HCT116 (cell line): Measurements from ENCODE around the gene ADAMTS4. TPM values are rescaled to one million over a fixed set of nuclear protein-coding genes. Genes with fewer than 3 reads are reported as not detected.

ENCODE experiments used
- ATAC-seq: fragments of 200-7000 bp; cut with Tn5 transposase; 2 replicates; pipeline ENCODE4 v1.9.1; 2020; ENCODE audit warnings: mild to moderate bottlenecking, moderate library complexity
- BruUV-seq: library from RNA; stranded (reverse); fragments of 400-500 nt; replicated peaks from 2 replicates; lab custom pipeline; 2021; lab: Mats Ljungman, UMichigan
- CTCF ChIA-PET: fragments of 300-600 bp; sonication (Branson Sonifier 250); formaldehyde crosslinking; loops from one replicate; lab custom pipeline; 2021; ENCODE audit warnings: antibody characterized with exemption; lab: Charles Lee
- POLR2A ChIA-PET: fragments of 300-600, 350-600 bp; sonication (Branson Sonifier 250); formaldehyde crosslinking; loops from one replicate; lab custom pipeline; 2021; ENCODE audit warnings: antibody characterized with exemption; lab: Charles Lee
- RAD21 ChIA-PET, 2 experiments: fragments of 300-600 bp; sonication (Branson Sonifier 250); formaldehyde crosslinking; loops; one replicate each; lab custom pipeline; 2023; ENCODE audit warnings: low total read pairs in 2 of 2; ENCODE audit not compliant: uncharacterized antibody in 2 of 2, unreplicated experiment in 2 of 2, low non-redundant PET in 1 of 2; lab: Charles Lee
- DNase-seq: peaks from one replicate; pipeline ENCODE4 v3.0.0-alpha.2; 2010; ENCODE audit warnings: low read depth, low spot score
- H2AFZ ChIP-seq: fragments of 200-600 bp; shearing (Covaris generic), sonication (generic); 2 replicates; pipeline ENCODE4 v1.6.1; 2017; ENCODE audit warnings: low read depth, mixed run types, mixed read lengths, antibody characterized with exemption, low read length; ENCODE audit not compliant: poor library complexity, severe bottlenecking
- H3K27ac ChIP-seq: 2 replicates; pipeline ENCODE4 v1.5.1; 2012; ENCODE audit warnings: low read depth, low read length
- H3K27me3 ChIP-seq: fragments of 200-600 bp; sonication (generic); 2 replicates; pipeline ENCODE4 v1.6.1; 2016; ENCODE audit warnings: mixed run types, low read length, mixed read lengths; ENCODE audit not compliant: insufficient read depth
- H3K36me3 ChIP-seq, 2 experiments: fragments of 200-500 bp in 1 of 2; fragments of 200-600 bp in 1 of 2; sonication (Bioruptor generic) in 1 of 2; sonication (generic) in 1 of 2; 2 replicates each; pipeline versions ENCODE4 v1.5.1 to v1.6.1; 2014 to 2016; ENCODE audit warnings: low read length in 2 of 2, inconsistent platforms in 1 of 2, mixed read lengths in 1 of 2, mixed run types in 1 of 2; ENCODE audit not compliant: insufficient read depth in 2 of 2, control insufficient read depth in 1 of 2
- H3K4me1 ChIP-seq, 2 experiments: fragments of 200-600 bp in 1 of 2; sonication (generic) in 1 of 2; 2 replicates each; pipeline versions ENCODE4 v1.5.1 to v1.6.1; 2012 to 2017; ENCODE audit warnings: low read length in 2 of 2, inconsistent platforms in 1 of 2, mild to moderate bottlenecking in 1 of 2, mixed read lengths in 1 of 2, mixed run types in 1 of 2, moderate library complexity in 1 of 2; ENCODE audit not compliant: insufficient read depth in 2 of 2, control insufficient read depth in 1 of 2
- H3K4me2 ChIP-seq: fragments of 200-600 bp; sonication (generic); 2 replicates; pipeline ENCODE4 v1.6.1; 2017; ENCODE audit warnings: mixed run types, low read length, mixed read lengths
- H3K4me3 ChIP-seq, 2 experiments: fragments of 200-600 bp in 1 of 2; sonication (generic) in 1 of 2; replicated peaks in 1 of 2; 2 replicates each; pipeline ENCODE4 v1.5.1; 2011 to 2016; ENCODE audit warnings: low read length in 2 of 2, control low read depth in 1 of 2, low read depth in 1 of 2, mild to moderate bottlenecking in 1 of 2, mixed read lengths in 1 of 2, mixed run types in 1 of 2
- H3K79me2 ChIP-seq: fragments of 200-600 bp; sonication (generic); 2 replicates; pipeline ENCODE4 v1.6.1; 2017; ENCODE audit warnings: mild to moderate bottlenecking, mixed run types, low read length, moderate library complexity, mixed read lengths; ENCODE audit not compliant: insufficient read depth
- H3K9ac ChIP-seq: fragments of 200-600 bp; sonication (generic); 2 replicates; pipeline ENCODE4 v1.6.1; 2016; ENCODE audit warnings: low read length, mixed read lengths
- H3K9me2 ChIP-seq: fragments of 200-600 bp; sonication (generic), shearing (Covaris generic); 2 replicates; pipeline ENCODE4 v1.6.1; 2017; ENCODE audit warnings: mixed run types, mild to moderate bottlenecking, moderate library complexity; ENCODE audit not compliant: insufficient read depth
- H3K9me3 ChIP-seq, 2 experiments: fragments of 200-500 bp in 1 of 2; fragments of 200-600 bp in 1 of 2; sonication (Bioruptor generic) in 1 of 2; sonication (generic) in 1 of 2; 2 replicates each; pipeline ENCODE4 v1.6.1; 2014 to 2017; ENCODE audit warnings: low read length in 2 of 2, mixed read lengths in 2 of 2, inconsistent platforms in 1 of 2, low read depth in 1 of 2, mild to moderate bottlenecking in 1 of 2, mixed run types in 1 of 2, moderate library complexity in 1 of 2; ENCODE audit not compliant: control insufficient read depth in 1 of 2, insufficient read depth in 1 of 2
- H4K20me1 ChIP-seq: fragments of 200-600 bp; sonication (generic), shearing (Covaris generic); 2 replicates; pipeline ENCODE4 v1.6.1; 2017; ENCODE audit warnings: mixed run types, mild to moderate bottlenecking, moderate library complexity; ENCODE audit not compliant: insufficient read depth
- CBX3 ChIP-seq: IDR thresholded peaks from 2 replicates; pipeline ENCODE4 v1.6.1; 2012; ENCODE audit warnings: low read depth
- CEBPB ChIP-seq: IDR thresholded peaks from 2 replicates; pipeline ENCODE4 v1.6.1; 2012; ENCODE audit warnings: low read depth
- EGR1 ChIP-seq: IDR thresholded peaks from 2 replicates; pipeline ENCODE4 v1.6.1; 2012; ENCODE audit warnings: low read depth
- EZH2 ChIP-seq: fragments of 200-600 bp; sonication (generic); IDR thresholded peaks from 2 replicates; pipeline ENCODE4 v1.6.1; 2017; ENCODE audit warnings: antibody characterized with exemption, mixed run types
- EZH2phosphoT487 ChIP-seq: fragments of 200-600 bp; IDR thresholded peaks from 2 replicates; pipeline ENCODE4 v1.6.1; 2018; ENCODE audit warnings: antibody characterized with exemption, borderline replicate concordance
- FOSL1 ChIP-seq: IDR thresholded peaks from 2 replicates; pipeline ENCODE4 v1.6.1; 2012; ENCODE audit warnings: low read depth
- JUND ChIP-seq: IDR thresholded peaks from 2 replicates; pipeline ENCODE4 v1.6.1; 2012
- POLR2A ChIP-seq: IDR thresholded peaks from 2 replicates; pipeline ENCODE4 v1.7.0; 2011; ENCODE audit warnings: borderline replicate concordance; ENCODE audit not compliant: insufficient read depth, insufficient read length; ENCODE audit errors: extremely low read depth
- POLR2AphosphoS5 ChIP-seq: IDR thresholded peaks from 2 replicates; pipeline ENCODE4 v1.6.1; 2011; ENCODE audit warnings: mild to moderate bottlenecking, low read depth, low read length, moderate library complexity
- RAD21 ChIP-seq: IDR thresholded peaks from 2 replicates; pipeline ENCODE4 v1.6.1; 2012; ENCODE audit warnings: low read depth, mild to moderate bottlenecking
- SIN3A ChIP-seq: IDR thresholded peaks from 2 replicates; pipeline ENCODE4 v1.6.1; 2012; ENCODE audit warnings: low read depth
- SP1 ChIP-seq: IDR thresholded peaks from 2 replicates; pipeline ENCODE4 v1.6.1; 2012; ENCODE audit warnings: low read depth
- TCF7L2 ChIP-seq: IDR thresholded peaks from 2 replicates; pipeline ENCODE4 v1.7.0; 2011; ENCODE audit warnings: borderline replicate concordance, inconsistent platforms; ENCODE audit not compliant: insufficient read depth, insufficient read length; ENCODE audit errors: extremely low read depth
- ZBTB33 ChIP-seq: IDR thresholded peaks from 2 replicates; pipeline ENCODE4 v1.6.1; 2011; ENCODE audit warnings: mild to moderate bottlenecking, low read length, moderate library complexity; ENCODE audit not compliant: insufficient replicate concordance; ENCODE audit errors: extremely low read depth
- ZFX ChIP-seq: fragments of 450-650 bp; IDR thresholded peaks from 2 replicates; pipeline ENCODE4 v1.6.1; 2017
- ZNF274 ChIP-seq: fragments of 200-500 bp; sonication (Bioruptor generic); IDR thresholded peaks from 2 replicates; pipeline ENCODE4 v1.6.1; 2014; ENCODE audit warnings: mild to moderate bottlenecking, low read depth, low read length, inconsistent platforms
- intact Hi-C: fragments of 100-400 bp; cut with micrococcal nuclease; formaldehyde crosslinking; loops from 2 replicates; pipeline ENCODE4 v1.10.0; 2022
- total RNA-seq: library from RNA; stranded (reverse); gene quantifications from one replicate; pipeline ENCODE4 v1.2.1, GENCODE V29; 2021; ENCODE audit not compliant: unreplicated experiment
- TF ChIP-seq, protein P1 (sequence below): IDR thresholded peaks from 2 replicates; pipeline ENCODE4 v1.6.1; 2012
- TF ChIP-seq, protein P2 (sequence below): IDR thresholded peaks from 2 replicates; pipeline ENCODE4 v1.6.1; 2012

Gene ADAMTS4
- total RNA-seq, 1 experiment from 2014 or later = not detected

DNA sequence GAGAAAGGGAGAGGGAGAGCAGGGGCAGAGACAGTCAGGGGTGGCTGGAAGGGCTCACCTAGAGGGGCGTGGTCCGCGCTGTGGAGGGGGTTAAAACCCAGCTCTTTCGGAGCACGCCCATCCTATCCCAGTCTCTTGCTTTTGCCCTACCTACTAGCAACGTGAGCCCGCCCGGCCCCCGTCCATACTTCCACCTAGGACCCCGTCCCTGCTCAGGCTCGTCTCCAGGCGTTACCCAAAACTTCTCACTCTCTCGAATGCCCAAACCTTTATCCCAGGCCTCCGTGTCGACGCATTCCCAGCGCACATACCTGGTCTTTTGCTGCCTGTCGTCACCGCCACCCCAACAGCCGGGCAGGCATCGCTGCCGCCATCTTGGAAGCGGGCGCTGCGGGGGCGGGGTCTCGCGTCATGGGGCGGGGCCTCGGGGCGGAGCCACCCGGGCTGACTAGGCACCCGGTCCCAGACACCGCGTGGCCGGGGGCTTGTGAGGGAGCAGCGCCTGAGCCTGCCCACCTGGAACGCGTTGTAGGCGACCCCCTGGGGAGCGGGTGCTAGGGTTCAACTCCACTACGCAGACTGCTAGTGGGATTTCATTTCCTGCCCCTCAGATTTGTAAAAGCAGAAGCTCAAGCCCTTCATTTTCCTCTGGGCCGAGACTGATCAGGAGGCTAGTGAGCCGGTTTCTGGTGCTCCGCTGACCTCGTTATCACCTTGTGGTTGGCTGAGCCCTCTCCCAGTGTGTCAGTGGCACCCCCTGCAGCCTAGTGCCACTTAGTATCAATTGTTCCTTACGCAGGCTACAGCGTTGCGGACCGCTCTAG, 21.5 kb downstream of the ADAMTS4 start, which contains the start of gene B4GALT3 (continued):
- TF ChIP-seq CBX3 (no peak), EZH2phosphoT487 (no peak), EZH2 (no peak), RAD21 (0 out of 2 replicates have a peak, but pooled peaks have one; percentile 5)
- TF ChIP-seq, protein P1, sequence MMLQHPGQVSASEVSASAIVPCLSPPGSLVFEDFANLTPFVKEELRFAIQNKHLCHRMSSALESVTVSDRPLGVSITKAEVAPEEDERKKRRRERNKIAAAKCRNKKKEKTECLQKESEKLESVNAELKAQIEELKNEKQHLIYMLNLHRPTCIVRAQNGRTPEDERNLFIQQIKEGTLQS = no peak

- ATAC-seq = no peak
- CTCF ChIA-PET = interaction anchor here (2.1 kb wide), 1 partner anchor 10 kb away, joined by 9 read pairs; the partner anchor contains the start of gene PPOX
- peak overlapping the region; percentile 89 for H3K4me2 ChIP-seq
- no peaks in the 10 kb centered on the region for H3K27me3 ChIP-seq
- POLR2A ChIA-PET = interaction anchor here (0.6 to 1.5 kb wide), 3 partner anchors 11 to 131 kb away, joined by 3 to 8 read pairs (median 3); partner anchors contain the start of genes NDUFS2, PPOX and USF1
- no peaks in the 10 kb centered on the region for H3K9me2 ChIP-seq
- DNase-seq = no peak
- H3K36me3 ChIP-seq = peaks cover 21 to 28% of the 10 kb centered on the region in 2 experiments; a peak in 3 of 4 replicates
- peak overlapping the region; percentile 81 for H3K9ac ChIP-seq
- H3K27ac ChIP-seq = peak overlapping the region; percentile 57; the same call in 1 of the 2 replicates
- RAD21 ChIA-PET = interaction anchor here in 1 of 2 experiments (0.6 kb wide), 1 partner anchor 198 kb away, joined by 7 read pairs; no protein-coding TSS in a partner anchor
- BruUV-seq = no TSS peak
- H4K20me1 ChIP-seq = no peaks in the 10 kb centered on the region
- H3K4me1 ChIP-seq = peaks cover 10 to 19% of the 10 kb centered on the region in 2 experiments; a peak in 3 of 4 replicates
- peak overlapping the region; percentile 90 to 93 for H3K4me3 ChIP-seq
- no peak overlapping the region for H2AFZ ChIP-seq
- H3K9me3 ChIP-seq = no peaks in the 10 kb centered on the region
- H3K79me2 ChIP-seq = peaks cover 17% of the 10 kb centered on the region
- intact Hi-C loops = no loop called here
- TF ChIP-seq FOSL1 = no peak
- no peak for TF ChIP-seq EGR1
- no peak for TF ChIP-seq JUND
- TF ChIP-seq RAD21 = no peak
- no peak for TF ChIP-seq CBX3
- no peak for TF ChIP-seq TCF7L2
- TF ChIP-seq POLR2AphosphoS5 = no peak
- TF ChIP-seq, protein P2, sequence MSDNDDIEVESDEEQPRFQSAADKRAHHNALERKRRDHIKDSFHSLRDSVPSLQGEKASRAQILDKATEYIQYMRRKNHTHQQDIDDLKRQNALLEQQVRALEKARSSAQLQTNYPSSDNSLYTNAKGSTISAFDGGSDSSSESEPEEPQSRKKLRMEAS = no peak
- no peak for TF ChIP-seq ZFX
- no peak for TF ChIP-seq CEBPB
- no peak for TF ChIP-seq SP1
- TF ChIP-seq EZH2phosphoT487 = no peak
- TF ChIP-seq, protein P1 = no peak
- no peak for TF ChIP-seq SIN3A
- no peak for TF ChIP-seq POLR2A
- no peak for TF ChIP-seq ZNF274
- no peak for TF ChIP-seq EZH2
- TF ChIP-seq ZBTB33 = no peak
Measured at GRCh38 chr1:161176468-161177111, 22.3 kb downstream of the ADAMTS4 start.
